Glomerular visceral epithelial cell (primary cell): Measurements from ENCODE around the gene GUCA1C.

Source experiments
- DNase-seq: peaks from one replicate; pipeline ENCODE4 v3.0.0-alpha.2; 2016; ENCODE audit errors: extremely low spot score

Gene GUCA1C, protein sequence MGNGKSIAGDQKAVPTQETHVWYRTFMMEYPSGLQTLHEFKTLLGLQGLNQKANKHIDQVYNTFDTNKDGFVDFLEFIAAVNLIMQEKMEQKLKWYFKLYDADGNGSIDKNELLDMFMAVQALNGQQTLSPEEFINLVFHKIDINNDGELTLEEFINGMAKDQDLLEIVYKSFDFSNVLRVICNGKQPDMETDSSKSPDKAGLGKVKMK

DNA sequence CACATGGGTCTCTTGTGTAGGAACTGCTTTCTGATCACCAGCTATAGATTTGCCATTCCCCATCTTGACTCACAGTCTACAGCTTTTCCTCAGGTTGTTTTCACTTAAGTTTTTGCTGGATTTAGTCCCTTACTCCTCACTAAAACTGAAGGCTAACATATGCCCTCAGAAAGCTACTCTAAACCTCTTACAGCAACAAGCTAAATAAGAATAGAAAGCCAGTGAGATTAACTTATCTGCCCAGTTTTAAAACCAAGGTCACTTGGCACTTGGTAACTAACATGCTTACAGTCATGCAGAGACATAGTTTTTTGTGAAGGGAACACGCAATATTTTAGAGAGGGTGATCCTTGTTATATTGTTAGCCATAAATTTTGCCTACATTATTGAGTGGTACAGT, at the start of gene GUCA1C:
GUCA1C (minus strand) TSS at position 180 of the 400 bp plus-strand sequence; CDS start at position 63, 117 bp downstream.
- no peak for DNase-seq

GRCh38 chr3:108998436-108998835, 44.8 kb upstream of the GUCA1C start:
- no peak for DNase-seq

GRCh38 chr3:108985844-108986243, 32.2 kb upstream of the GUCA1C start:
- no peak for DNase-seq

GRCh38 chr3:108983051-108983450, 29.4 kb upstream of the GUCA1C start:
- DNase-seq: no peak

DNA sequence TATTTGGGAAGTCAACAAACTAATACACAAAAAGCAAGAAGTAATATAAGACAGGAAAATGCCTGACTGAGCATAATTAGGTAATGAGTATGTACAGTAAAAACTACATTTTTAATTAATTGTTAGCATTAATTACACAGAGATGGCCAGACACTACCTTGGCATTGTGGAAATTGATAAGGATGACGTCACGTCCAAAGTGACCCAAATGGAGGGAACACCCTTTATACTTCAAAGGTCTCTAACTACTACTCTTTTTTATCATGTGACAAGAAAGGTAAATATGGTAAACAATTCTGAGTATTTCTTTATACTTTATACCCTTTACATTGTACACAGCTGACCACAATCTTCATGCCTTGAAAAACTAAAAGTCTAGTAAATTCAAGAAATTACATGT, 22.4 kb upstream of the GUCA1C start:
- no peak for DNase-seq

GRCh38 chr3:108973019-108973418, 19.3 kb upstream of the GUCA1C start:
- DNase-seq: no peak

GRCh38 chr3:108972482-108972881, 18.8 kb upstream of the GUCA1C start:
- no peak for DNase-seq

- no peak for DNase-seq
Observed at GRCh38 chr3:108970561-108970960, 16.9 kb upstream of the GUCA1C start.

- DNase-seq: no peak
Observed at GRCh38 chr3:108966773-108967172, 13.1 kb upstream of the GUCA1C start.

GRCh38 chr3:108959017-108959416, 5.3 kb upstream of the GUCA1C start:
- no peak for DNase-seq

- DNase-seq: peak; percentile 41
Observed at GRCh38 chr3:108953210-108953609, 469 bp downstream of the GUCA1C start.

DNA sequence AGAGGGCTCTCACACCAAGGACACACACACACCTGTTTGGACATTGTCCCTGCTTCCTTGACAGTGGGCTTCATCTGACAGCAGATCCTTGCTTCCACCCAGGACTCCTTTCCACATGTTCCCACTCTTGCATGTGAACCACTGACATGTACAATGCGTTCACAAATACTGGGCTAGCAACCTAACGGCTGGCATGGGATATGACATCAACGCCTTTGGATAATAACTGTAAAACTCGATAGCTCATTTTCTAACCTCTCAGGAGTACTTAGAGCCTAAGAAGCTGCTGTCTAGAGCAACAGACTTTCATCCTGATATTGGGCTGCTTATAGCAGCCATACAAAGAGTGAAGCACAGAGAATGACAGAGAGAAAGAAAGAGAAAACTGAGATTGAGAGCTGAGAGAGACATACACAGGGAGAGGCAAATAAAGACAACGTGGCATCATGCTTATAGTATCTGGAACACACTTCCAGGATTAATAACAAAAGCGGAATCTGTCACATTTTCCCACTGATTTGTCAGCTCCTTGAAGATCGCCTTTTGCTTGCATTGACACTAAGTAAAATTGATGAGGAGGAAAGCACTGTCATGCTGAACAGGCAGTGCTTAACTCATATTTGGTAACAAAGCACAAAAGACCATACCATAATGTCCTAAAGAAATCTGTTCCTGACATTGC, 1.7 kb downstream of the GUCA1C start:
- DNase-seq: no peak

DNA sequence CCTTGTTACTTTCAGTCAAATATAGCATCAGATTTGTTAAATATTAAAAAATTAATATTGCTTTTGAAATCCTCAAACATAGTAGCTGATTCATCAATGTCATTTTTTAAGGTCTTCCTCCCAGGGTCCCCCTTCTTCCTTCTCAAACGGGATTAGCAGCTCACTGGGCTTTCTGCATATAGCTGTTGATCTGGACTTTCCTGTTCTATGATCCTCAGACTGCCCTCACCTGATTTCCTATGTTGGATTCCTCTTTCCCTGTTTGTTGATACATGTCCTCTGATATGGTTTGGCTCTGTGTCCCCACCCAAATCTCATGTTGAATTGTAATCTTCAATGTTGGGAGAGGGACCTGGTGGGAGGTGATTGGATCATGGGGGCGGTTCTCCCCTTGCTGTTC, 5.8 kb downstream of the GUCA1C start:
- no peak for DNase-seq

DNA sequence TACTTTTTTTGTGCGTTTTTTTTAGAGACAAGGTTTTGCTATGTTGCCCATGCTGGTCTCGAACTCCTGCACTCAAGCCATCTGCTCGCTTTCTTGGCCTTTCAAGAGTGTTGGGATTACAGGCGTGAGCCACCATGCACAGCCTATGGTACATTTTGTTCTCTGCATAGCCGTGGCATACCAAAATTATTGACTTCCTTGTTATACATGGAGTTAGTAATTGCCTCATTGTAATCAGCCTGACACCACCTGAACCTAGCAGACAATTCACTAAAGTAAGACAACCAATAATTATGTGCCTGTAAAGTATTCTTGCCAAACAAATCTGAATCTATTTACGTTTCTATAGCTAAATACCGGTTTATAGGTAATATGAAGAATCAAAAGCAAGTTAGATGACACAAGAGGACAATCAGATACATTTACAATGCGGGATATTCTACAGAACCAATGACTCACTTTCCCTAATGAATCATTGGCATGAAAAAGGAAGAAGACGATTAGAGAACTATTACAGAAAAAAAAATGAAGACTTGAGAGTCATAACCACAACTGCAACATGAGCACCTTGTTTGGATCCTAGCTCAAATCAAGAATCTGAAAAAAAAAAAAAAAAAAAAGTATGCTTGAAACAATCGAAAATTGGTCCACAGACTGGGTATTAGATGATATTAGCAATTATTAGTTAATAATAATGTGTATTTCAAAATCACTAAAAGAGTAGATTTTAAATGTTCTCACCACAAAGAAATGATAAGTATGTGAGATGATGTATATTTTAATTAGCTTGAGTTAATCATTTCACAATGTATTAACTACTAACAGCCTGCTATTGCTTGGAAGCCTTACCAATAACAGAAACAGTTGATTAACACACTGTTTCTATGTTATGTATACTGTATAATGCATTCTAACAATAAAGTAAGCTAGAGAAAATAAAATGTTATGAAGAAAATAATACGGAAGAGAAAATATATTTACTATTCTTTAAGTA, 7.1 kb downstream of the GUCA1C start:
- DNase-seq: peak; percentile 62

DNA sequence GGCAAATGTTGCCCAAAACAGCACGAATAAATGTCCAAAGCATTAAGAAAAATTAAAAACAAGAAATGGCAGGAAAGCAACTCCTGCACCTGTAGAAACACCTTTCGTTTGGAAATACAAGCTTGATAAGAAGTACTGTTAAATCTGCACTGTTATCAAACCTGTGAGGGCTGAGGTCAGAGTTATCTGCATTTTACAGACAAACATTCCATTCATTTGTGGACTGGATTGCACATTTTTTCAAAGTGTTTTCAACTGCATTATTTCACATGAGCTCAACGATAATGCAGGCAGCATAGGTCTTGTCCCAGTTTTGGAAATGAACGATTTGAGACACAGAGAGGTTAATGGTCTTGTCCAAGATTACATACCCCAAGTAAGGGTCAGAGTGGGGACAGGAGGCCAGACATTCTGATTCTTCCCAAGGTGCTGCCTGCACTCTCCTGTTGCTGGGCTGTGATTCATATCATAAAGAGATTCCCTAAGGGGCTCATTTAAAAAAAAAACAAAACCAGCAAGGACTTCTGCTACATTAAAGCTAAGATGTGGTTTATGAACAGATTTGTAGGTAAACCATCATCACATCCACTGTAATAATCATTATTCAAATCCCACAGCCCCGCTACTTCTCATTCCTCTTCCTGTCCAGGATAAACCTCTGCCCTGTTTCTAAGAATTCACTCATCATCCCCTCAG, 13.0 kb downstream of the GUCA1C start:
- DNase-seq: peak; percentile 74

- peak; percentile 75 for DNase-seq
Observed at GRCh38 chr3:108940166-108940565, 13.5 kb downstream of the GUCA1C start.

DNA sequence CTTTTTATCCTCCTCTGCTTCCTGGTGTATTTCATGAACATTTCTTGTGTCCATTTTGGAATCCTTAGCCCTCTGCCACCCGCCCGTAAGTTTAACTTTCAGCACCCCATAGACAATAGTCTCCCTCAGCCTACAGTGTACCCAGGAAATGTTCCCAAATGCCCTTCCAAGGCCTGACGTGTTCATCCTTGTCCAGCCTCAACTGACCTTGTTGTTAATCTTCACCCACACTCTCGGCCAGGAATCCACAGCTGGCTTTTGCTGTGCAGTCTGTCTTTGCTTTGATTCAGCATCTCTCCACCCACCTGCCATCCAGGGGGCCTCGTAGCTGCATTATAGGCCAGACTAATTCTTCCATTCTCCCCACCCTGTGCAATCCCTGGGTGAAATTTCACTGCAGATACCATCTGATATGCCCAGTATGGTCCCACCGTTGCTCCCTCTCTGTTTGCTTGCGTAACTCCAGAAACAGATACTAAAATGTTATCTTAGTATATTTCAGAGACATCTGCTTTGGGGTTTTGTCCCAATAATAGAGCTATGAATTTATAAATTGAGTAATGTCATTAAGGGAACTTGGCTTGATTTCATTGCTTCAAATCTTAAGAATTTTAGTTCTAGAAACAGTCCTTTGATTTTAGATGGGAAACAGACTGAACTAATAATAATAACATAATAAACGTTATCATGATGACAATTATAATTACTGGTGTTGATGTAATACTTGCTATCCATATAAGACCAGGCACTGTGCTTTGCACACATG, 16.6 kb downstream of the GUCA1C start:
- DNase-seq: no peak

DNA sequence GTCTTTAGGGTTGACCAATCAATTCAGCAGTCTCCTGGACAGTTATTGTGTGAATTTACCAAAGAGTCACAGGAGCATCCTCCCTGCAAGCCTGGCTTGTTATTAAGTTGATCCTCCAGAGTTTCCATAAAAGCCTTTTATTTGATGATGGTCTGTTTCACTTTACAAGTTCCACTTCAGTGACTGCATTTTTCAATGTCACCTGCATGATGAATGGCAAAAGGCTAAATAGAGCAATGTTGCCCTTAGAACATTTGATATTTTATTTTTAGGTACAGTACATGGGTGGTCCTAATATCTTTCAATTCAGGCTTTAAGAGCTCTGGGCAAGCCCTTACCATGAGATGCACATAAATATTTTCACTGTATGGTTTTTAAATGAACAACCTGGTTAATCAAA, 22.6 kb downstream of the GUCA1C start:
- DNase-seq: no peak

DNA sequence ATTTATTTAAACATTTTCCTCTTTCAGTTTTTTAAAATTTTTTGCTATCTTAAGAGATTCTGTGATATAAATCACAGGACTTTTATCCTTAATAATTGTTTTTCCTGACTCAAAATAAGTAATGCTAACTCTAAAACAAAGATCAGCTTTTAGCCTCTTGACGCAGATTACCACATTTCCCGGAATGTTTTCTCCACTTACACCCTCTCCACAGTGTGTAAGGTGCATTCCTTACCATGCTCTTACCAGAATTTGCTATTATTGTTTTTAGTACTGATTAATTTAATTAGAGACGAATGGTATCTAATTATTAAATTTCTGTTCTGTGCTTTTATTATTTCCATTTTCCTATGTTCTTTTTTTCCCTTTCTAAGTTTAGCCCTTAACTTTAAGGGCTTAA, 34.8 kb downstream of the GUCA1C start:
- DNase-seq: no peak

- DNase-seq: peak; percentile 64
Observed at GRCh38 chr3:108914774-108915641, 38.7 kb downstream of the GUCA1C start.
